Measurements from ENCODE around the gene HYAL2. TPM values are rescaled to one million over a fixed set of nuclear protein-coding genes. Genes with fewer than 3 reads are reported as not detected.

HYAL2 gene
- total and polyA plus RNA-seq, 9 of the 15 experiments (the other 6 are each of a cell fraction or from before 2014, with no cell fraction given), result 0.36 to 22.7 (median 11.4) TPM; not detected in 1

GRCh38 chr3:50345008-50345407 lies 22.5 kb upstream of the HYAL2 start (continued):
- TF ChIP-seq AFF1 (IDR thresholded peaks at IDR 0.05; ENCODE audit: low read depth in 1 of 2, partially characterized antibody in 2 of 2), result no peak

- peak overlapping the region; percentile 39; the same call in 1 of the 3 replicates for H3K27ac ChIP-seq (ENCODE audit: extremely low read depth, low read depth, low read length)
- DNase-seq (ENCODE audit: extremely low read depth in 1 of 4, low spot score in 3 of 4), result no peak
- BruUV-seq (replicated peaks), result no TSS peak
- CTCF ChIA-PET (ENCODE audit: low intra/inter-chr PET ratio), result no interaction called here
- POLR2A ChIA-PET, result interaction anchor here (0.6 to 1.7 kb wide), 2 partner anchors 12 to 15 kb away, joined by 3 to 5 read pairs; partner anchors contain the start of gene TUSC2
- peaks cover 24 to 50% of the 10 kb centered on the region in 2 experiments; a peak in 4 of 5 replicates for H3K4me1 ChIP-seq (replicated peaks in 1 of 2; ENCODE audit: control insufficient read depth in 2 of 2, insufficient read depth in 2 of 2, low read length in 2 of 2)
- peaks cover 28% of the 10 kb centered on the region for H3K79me2 ChIP-seq (ENCODE audit: control insufficient read depth, insufficient read depth, low read length)
- ATAC-seq, result peak; percentile 37
- WGBS (ENCODE audit: insufficient coverage, low coverage, missing lambda C conversion rate), result 18% methylated on average over 8 of the region's 13 CpGs
- H3K27me3 ChIP-seq (ENCODE audit: control insufficient read depth in 2 of 2, insufficient read depth in 2 of 2, low read length in 2 of 2), result no peaks in the 10 kb centered on the region
- no peaks in the 10 kb centered on the region; the same call in 1 of the 2 replicates for H3K9me3 ChIP-seq (replicated peaks; ENCODE audit: control insufficient read depth, insufficient read depth, low read depth, low read length)
- no peaks in the 10 kb centered on the region for H4K20me1 ChIP-seq (replicated peaks; ENCODE audit: control insufficient read depth, insufficient read depth, low read length)
- intact Hi-C loops (cut with micrococcal nuclease), result no loop called here
- H3K36me3 ChIP-seq (ENCODE audit: control insufficient read depth, insufficient read depth, low read length), result peaks cover 8% of the 10 kb centered on the region; the same call in 2 of the 3 replicates
- no peak overlapping the region; the same call in 1 of the 2 replicates for H3K4me2 ChIP-seq (ENCODE audit: insufficient read depth, low read length)
- in situ Hi-C loops (cut with MboI), result no loop called here
- peak; percentile 48 for FAIRE-seq
- peaks cover 3% of the 10 kb centered on the region for H3K9me1 ChIP-seq (ENCODE audit: control insufficient read depth, insufficient read depth, low read length)
- H3K4me3 ChIP-seq, result no peak overlapping the region
- no peak overlapping the region for H2AFZ ChIP-seq (ENCODE audit: low read depth, low read length)
- H3K9ac ChIP-seq (ENCODE audit: insufficient read depth in 1 of 2, low read depth in 2 of 2, low read length in 2 of 2), result peak overlapping the region in 1 of 2 experiments; percentile 79; a peak in 2 of 4 replicates
- no peak for TF ChIP-seq ZNF766 (CRISPR knock-in tag; conservative IDR thresholded peaks at IDR 0.05)
- TF ChIP-seq HMGN3 (IDR thresholded peaks at IDR 0.05; ENCODE audit: borderline replicate concordance, extremely low read depth, insufficient read length, low read depth, low read length), result no peak
- no peak for TF ChIP-seq HMG20B (CRISPR knock-in tag; IDR thresholded peaks at IDR 0.05)
- TF ChIP-seq ZNF830 (CRISPR knock-in tag; IDR thresholded peaks at IDR 0.05), result no peak
- TF ChIP-seq E2F8 (IDR thresholded peaks at IDR 0.05; ENCODE audit: low read depth, partially characterized antibody), result no peak
- no peak for TF ChIP-seq ZBTB5 (IDR thresholded peaks at IDR 0.05)
- no peak for TF ChIP-seq CHCHD3 (CRISPR knock-in tag; IDR thresholded peaks at IDR 0.05)
- no peak for TF ChIP-seq TCF7 (IDR thresholded peaks at IDR 0.05; ENCODE audit: borderline replicate concordance)
- TF ChIP-seq FOS (IDR thresholded peaks at IDR 0.05; ENCODE audit: extremely low read depth, insufficient read length), result no peak
These were observed 20.5 kb upstream of the HYAL2 start for GRCh38 chr3:50342813-50343633.
